Astrocyte (in vitro differentiated cells and primary cell): ENCODE measurements around the gene ISL2. TPM values are rescaled to one million over a fixed set of nuclear protein-coding genes. Genes with fewer than 3 reads are reported as not detected.
A peak's percentile ranks its signal among the peaks of the same experiment; 100 is the strongest.

ENCODE experiments used
- DNase-seq: peaks from one replicate; pipeline ENCODE4 v3.0.0-alpha.2; 2010; ENCODE audit warnings: low read depth
- FAIRE-seq: peaks from 2 replicates; lab custom pipeline; 2011; peaks lifted over from hg19 to GRCh38; lab: Jason Lieb, UNC
- H2AFZ ChIP-seq: 2 replicates; pipeline ENCODE4 v1.6.0; 2012; ENCODE audit warnings: low read depth, low read length, inconsistent platforms
- H3K27ac ChIP-seq: 2 replicates; pipeline ENCODE4 v1.5.1; 2011; ENCODE audit warnings: low read depth, low read length, inconsistent platforms
- H3K27me3 ChIP-seq: 2 replicates; pipeline ENCODE4 v1.6.0; 2011; ENCODE audit warnings: low read length, inconsistent platforms; ENCODE audit not compliant: insufficient read depth
- H3K36me3 ChIP-seq: 2 replicates; pipeline ENCODE4 v1.5.1; 2011; ENCODE audit warnings: low read length, inconsistent platforms; ENCODE audit not compliant: insufficient read depth
- H3K4me1 ChIP-seq: 2 replicates; pipeline ENCODE4 v1.5.1; 2011; ENCODE audit warnings: low read length, inconsistent platforms; ENCODE audit not compliant: insufficient read depth
- H3K4me2 ChIP-seq: 2 replicates; pipeline ENCODE4 v1.6.0; 2012; ENCODE audit warnings: low read length, inconsistent platforms
- H3K4me3 ChIP-seq: 2 replicates; pipeline ENCODE4 v1.5.1; 2011; ENCODE audit warnings: low read depth, mild to moderate bottlenecking, low read length, inconsistent platforms; ENCODE audit not compliant: insufficient read depth
- H3K79me2 ChIP-seq: 2 replicates; pipeline ENCODE4 v1.6.0; 2012; ENCODE audit warnings: mild to moderate bottlenecking, low read length, inconsistent platforms; ENCODE audit not compliant: insufficient read depth
- H3K9ac ChIP-seq: 2 replicates; pipeline ENCODE4 v1.6.0; 2012; ENCODE audit warnings: mild to moderate bottlenecking, low read length, inconsistent platforms
- H3K9me3 ChIP-seq: 2 replicates; pipeline ENCODE4 v1.5.1; 2012; ENCODE audit warnings: low read depth, mild to moderate bottlenecking, low read length, inconsistent platforms; ENCODE audit not compliant: insufficient read depth
- H4K20me1 ChIP-seq: 2 replicates; pipeline ENCODE4 v1.6.0; 2012; ENCODE audit warnings: low read length, inconsistent platforms; ENCODE audit not compliant: insufficient read depth
- H3K27ac Mint-ChIP-seq: one replicate; pipeline ENCODE4 v1.8.0; 2021; ENCODE audit warnings: mild to moderate bottlenecking, mixed read lengths; ENCODE audit not compliant: unreplicated experiment
- H3K27me3 Mint-ChIP-seq: one replicate; pipeline ENCODE4 v1.8.0; 2021; ENCODE audit warnings: low read depth, mixed read lengths; ENCODE audit not compliant: unreplicated experiment
- H3K36me3 Mint-ChIP-seq: one replicate; pipeline ENCODE4 v1.8.0; 2021; ENCODE audit warnings: low read depth, mixed read lengths; ENCODE audit not compliant: unreplicated experiment
- H3K4me1 Mint-ChIP-seq: one replicate; pipeline ENCODE4 v1.8.0; 2021; ENCODE audit warnings: low read depth, mixed read lengths; ENCODE audit not compliant: unreplicated experiment
- H3K4me3 Mint-ChIP-seq: one replicate; pipeline ENCODE4 v1.8.0; 2021; ENCODE audit warnings: mild to moderate bottlenecking, moderate library complexity, mixed read lengths; ENCODE audit not compliant: unreplicated experiment
- H3K9me3 Mint-ChIP-seq: one replicate; pipeline ENCODE4 v1.8.0; 2021; ENCODE audit warnings: mild to moderate bottlenecking, mixed read lengths; ENCODE audit not compliant: unreplicated experiment
- CTCF ChIP-seq: IDR thresholded peaks from 2 replicates; pipeline ENCODE4 v1.5.1; 2011; ENCODE audit warnings: low read depth, mild to moderate bottlenecking, inconsistent platforms, low read length, moderate library complexity; ENCODE audit not compliant: insufficient read depth
- EZH2 ChIP-seq: IDR thresholded peaks from 2 replicates; pipeline ENCODE4 v1.6.1; 2012; ENCODE audit warnings: mild to moderate bottlenecking, low read length, inconsistent platforms; ENCODE audit not compliant: insufficient read depth
- total RNA-seq: library from RNA; stranded (reverse); gene quantifications from 2 replicates; pipeline ENCODE4 v1.2.1, GENCODE V29; 2021

ISL2 gene
- total RNA-seq, 1 donor from 2014 or later = 2.1 TPM

DNA sequence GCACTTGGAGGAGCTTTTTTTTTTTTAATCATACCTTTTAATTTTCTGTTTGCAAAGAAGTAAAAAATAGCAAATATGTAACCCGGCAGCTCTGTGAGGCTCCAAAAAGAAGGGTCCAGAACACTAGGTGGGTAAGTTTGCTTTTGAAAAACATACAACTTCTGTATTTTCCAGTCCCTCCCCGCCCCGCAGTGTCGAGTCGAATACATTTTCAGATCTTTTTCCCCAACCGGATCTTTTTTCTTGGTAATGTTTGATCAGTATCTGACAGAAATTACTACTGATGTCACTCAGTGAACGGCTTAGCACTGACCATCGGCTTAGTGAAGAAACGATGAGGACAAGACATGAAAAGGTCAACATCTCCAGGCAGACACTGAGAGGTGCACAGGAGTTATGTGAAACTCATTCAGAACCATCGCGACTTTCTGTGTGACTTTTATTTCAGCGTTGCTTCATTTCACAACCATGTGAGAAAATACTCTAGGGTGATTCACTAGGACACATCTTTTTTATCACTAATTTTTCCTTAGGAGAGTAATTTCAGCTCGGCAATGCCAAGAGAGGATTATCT lies 11.0 kb downstream of the ISL2 start:
- peaks cover 13% of the 10 kb centered on the region for H3K4me1 ChIP-seq
- H3K79me2 ChIP-seq = no peaks in the 10 kb centered on the region
- DNase-seq = no peak
- peaks cover 46% of the 10 kb centered on the region for H3K27me3 Mint-ChIP-seq
- H3K9me3 ChIP-seq = peaks cover 2% of the 10 kb centered on the region
- H3K9ac ChIP-seq = no peak overlapping the region
- H3K27ac Mint-ChIP-seq = no peak overlapping the region
- no peaks in the 10 kb centered on the region for H3K36me3 ChIP-seq
- H3K4me1 Mint-ChIP-seq = peaks cover 9% of the 10 kb centered on the region
- H3K4me3 Mint-ChIP-seq = peak overlapping the region; percentile 64
- peaks cover 16% of the 10 kb centered on the region for H4K20me1 ChIP-seq
- H3K27ac ChIP-seq = no peak overlapping the region
- H3K9me3 Mint-ChIP-seq = peaks cover 11% of the 10 kb centered on the region
- H3K27me3 ChIP-seq = peaks cover 54% of the 10 kb centered on the region
- no peaks in the 10 kb centered on the region for H3K36me3 Mint-ChIP-seq
- TF ChIP-seq EZH2 (no peak), CTCF (no peak)
- H3K4me3 ChIP-seq = peak overlapping the region; percentile 34
- H2AFZ ChIP-seq = no peak overlapping the region
- FAIRE-seq = no peak
- H3K4me2 ChIP-seq = peak overlapping the region; percentile 80

DNA sequence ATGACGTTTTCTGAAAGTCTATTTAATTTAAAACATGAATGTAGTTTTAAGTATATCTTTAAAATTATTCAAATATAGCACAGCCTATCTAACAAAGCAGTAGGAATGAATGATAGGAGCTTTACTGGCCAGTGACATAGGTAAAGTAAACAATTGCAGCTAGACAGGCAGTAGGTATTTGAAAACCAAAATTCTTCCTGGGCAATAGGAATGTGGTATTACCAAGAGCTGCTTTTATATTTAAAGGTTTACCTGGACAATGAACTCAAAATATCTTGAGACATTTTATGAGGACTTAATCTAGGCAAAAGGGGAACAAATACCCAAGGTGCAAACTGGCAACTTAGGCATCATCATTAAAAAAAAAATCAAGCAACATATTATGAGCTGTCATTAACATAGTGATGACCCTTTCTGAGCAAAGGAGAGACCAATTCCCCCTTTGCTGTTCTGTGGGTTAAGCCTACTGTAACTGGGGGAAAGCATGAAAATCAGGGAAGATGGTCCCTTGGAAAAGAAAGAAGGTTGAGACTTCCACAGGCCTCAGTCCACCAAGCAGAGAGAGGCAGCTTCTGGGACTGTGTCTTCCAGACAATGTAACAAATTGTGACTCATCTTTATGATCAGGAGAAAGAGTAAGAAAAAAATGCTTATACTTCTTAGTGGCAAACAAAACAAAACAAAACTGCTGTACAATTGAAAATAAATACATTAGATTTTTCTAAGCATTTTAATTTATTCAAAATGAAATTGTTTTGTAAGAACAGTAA lies 12.9 kb downstream of the ISL2 start:
- Mint-ChIP-seq H3K4me1 (peaks cover 9% of the 10 kb centered on the region), H3K36me3 (no peaks in the 10 kb centered on the region), H3K4me3 (no peak overlapping the region), H3K27me3 (peaks cover 38% of the 10 kb centered on the region), H3K9me3 (peaks cover 6% of the 10 kb centered on the region), H3K27ac (no peak overlapping the region)
- Histone ChIP-seq H4K20me1 (peaks cover 10% of the 10 kb centered on the region), H3K27me3 (peaks cover 36% of the 10 kb centered on the region), H3K9me3 (no peaks in the 10 kb centered on the region), H3K79me2 (no peaks in the 10 kb centered on the region), H2AFZ (no peak overlapping the region), H3K27ac (no peak overlapping the region), H3K36me3 (no peaks in the 10 kb centered on the region), H3K9ac (no peak overlapping the region), H3K4me3 (no peak overlapping the region), H3K4me1 (peaks cover 12% of the 10 kb centered on the region), H3K4me2 (no peak overlapping the region)
- FAIRE-seq (no peak), DNase-seq (no peak)
- no peak for TF ChIP-seq EZH2
- no peak for TF ChIP-seq CTCF
